ENCODE results near the gene UBE2J2. TPM values are rescaled to one million over a fixed set of nuclear protein-coding genes. Genes with fewer than 3 reads are reported as not detected.

The UBE2J2 gene
- total and polyA plus RNA-seq, 2 of the 13 experiments (the other 11 are each of a cell fraction or from before 2014, with no cell fraction given): 25.4 to 29.4 TPM

DNA sequence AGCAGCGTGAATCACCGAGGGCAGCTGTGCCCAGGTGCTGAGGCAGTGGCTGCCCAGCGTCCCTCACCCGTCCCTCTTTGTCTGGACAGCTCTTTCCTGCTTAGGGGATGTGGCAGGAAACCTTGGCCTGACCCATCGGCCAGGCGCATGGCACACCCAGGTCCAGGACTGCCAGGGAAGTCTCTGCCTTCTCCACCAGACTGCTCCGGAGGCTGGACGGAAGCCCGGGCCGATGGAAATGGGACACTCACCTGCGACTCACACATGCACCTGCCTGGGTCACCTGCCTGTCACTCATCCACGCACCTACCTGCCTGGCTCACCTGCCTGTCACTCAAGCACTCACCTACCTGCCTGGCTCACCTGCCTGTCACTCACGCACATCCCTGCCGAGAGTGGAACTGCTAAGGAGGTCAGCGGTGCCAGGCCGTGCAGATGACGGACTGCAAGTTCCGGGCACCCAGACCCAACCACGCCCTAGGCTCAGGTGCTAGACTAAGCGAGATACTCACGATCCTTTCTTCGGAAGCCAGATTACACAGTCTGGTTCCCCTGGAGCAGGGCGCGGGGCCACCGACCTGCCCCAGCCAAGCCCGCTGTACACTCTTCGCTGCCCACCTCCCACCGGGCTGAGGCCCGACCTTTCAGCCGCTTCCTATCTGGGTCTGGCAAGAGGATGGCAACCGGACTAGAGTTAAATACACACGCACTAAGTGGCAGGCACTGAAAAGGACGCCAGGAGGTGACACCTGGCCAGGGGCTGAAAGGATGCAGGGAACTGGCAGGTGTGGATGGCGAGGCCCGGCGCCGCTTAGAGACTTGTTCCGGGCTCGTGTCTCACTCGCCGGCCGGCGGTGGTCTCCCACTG, 1.1 kb downstream of the UBE2J2 start (continued):
- TF ChIP-seq, protein P1, sequence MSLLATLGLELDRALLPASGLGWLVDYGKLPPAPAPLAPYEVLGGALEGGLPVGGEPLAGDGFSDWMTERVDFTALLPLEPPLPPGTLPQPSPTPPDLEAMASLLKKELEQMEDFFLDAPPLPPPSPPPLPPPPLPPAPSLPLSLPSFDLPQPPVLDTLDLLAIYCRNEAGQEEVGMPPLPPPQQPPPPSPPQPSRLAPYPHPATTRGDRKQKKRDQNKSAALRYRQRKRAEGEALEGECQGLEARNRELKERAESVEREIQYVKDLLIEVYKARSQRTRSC (CRISPR knock-in tag; IDR thresholded peaks at IDR 0.05; ENCODE audit: low read depth): no peak
- no peak for TF ChIP-seq ERF (CRISPR knock-in tag; IDR thresholded peaks at IDR 0.05)
- TF ChIP-seq MYC (CRISPR knock-in tag; IDR thresholded peaks at IDR 0.05; ENCODE audit: borderline replicate concordance): no peak
- TF ChIP-seq ISL2 (CRISPR knock-in tag; IDR thresholded peaks at IDR 0.05): no peak
- no peak for TF ChIP-seq MIXL1 (CRISPR knock-in tag; IDR thresholded peaks at IDR 0.05)
- no peak for TF ChIP-seq ZSCAN29 (CRISPR knock-in tag; conservative IDR thresholded peaks at IDR 0.05)
- 0 out of 2 replicates have a peak, but pooled peaks have one; percentile 20 for TF ChIP-seq ZNF572 (CRISPR knock-in tag; IDR thresholded peaks at IDR 0.05)
- TF ChIP-seq ATRX (CRISPR knock-in tag; IDR thresholded peaks at IDR 0.05; ENCODE audit: borderline replicate concordance): no peak
- no peak for TF ChIP-seq ZNF781 (CRISPR knock-in tag; IDR thresholded peaks at IDR 0.05; ENCODE audit: borderline replicate concordance, not compliant biosample characterization)
- no peak for TF ChIP-seq ZNF773 (CRISPR knock-in tag; IDR thresholded peaks at IDR 0.05; ENCODE audit: borderline replicate concordance)
- TF ChIP-seq, protein P2, sequence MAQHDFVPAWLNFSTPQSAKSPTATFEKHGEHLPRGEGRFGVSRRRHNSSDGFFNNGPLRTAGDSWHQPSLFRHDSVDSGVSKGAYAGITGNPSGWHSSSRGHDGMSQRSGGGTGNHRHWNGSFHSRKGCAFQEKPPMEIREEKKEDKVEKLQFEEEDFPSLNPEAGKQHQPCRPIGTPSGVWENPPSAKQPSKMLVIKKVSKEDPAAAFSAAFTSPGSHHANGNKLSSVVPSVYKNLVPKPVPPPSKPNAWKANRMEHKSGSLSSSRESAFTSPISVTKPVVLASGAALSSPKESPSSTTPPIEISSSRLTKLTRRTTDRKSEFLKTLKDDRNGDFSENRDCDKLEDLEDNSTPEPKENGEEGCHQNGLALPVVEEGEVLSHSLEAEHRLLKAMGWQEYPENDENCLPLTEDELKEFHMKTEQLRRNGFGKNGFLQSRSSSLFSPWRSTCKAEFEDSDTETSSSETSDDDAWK (CRISPR knock-in tag; IDR thresholded peaks at IDR 0.05): no peak
- TF ChIP-seq POGZ (CRISPR knock-in tag; IDR thresholded peaks at IDR 0.05): no peak
- TF ChIP-seq, protein P3, sequence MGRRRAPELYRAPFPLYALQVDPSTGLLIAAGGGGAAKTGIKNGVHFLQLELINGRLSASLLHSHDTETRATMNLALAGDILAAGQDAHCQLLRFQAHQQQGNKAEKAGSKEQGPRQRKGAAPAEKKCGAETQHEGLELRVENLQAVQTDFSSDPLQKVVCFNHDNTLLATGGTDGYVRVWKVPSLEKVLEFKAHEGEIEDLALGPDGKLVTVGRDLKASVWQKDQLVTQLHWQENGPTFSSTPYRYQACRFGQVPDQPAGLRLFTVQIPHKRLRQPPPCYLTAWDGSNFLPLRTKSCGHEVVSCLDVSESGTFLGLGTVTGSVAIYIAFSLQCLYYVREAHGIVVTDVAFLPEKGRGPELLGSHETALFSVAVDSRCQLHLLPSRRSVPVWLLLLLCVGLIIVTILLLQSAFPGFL (CRISPR knock-in tag; IDR thresholded peaks at IDR 0.05): no peak
- TF ChIP-seq, protein P4, sequence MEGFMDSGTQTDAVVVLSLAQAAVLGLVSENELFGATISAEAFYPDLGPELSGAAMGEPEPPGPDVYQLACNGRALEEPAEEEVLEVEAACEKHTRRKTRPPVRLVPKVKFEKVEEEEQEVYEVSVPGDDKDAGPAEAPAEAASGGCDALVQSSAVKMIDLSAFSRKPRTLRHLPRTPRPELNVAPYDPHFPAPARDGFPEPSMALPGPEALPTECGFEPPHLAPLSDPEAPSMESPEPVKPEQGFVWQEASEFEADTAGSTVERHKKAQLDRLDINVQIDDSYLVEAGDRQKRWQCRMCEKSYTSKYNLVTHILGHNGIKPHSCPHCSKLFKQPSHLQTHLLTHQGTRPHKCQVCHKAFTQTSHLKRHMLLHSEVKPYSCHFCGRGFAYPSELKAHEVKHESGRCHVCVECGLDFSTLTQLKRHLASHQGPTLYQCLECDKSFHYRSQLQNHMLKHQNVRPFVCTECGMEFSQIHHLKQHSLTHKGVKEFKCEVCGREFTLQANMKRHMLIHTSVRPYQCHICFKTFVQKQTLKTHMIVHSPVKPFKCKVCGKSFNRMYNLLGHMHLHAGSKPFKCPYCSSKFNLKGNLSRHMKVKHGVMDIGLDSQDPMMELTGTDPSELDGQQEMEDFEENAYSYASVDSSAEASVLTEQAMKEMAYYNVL (CRISPR knock-in tag; IDR thresholded peaks at IDR 0.05; ENCODE audit: borderline replicate concordance): no peak
- TF ChIP-seq, protein P5, sequence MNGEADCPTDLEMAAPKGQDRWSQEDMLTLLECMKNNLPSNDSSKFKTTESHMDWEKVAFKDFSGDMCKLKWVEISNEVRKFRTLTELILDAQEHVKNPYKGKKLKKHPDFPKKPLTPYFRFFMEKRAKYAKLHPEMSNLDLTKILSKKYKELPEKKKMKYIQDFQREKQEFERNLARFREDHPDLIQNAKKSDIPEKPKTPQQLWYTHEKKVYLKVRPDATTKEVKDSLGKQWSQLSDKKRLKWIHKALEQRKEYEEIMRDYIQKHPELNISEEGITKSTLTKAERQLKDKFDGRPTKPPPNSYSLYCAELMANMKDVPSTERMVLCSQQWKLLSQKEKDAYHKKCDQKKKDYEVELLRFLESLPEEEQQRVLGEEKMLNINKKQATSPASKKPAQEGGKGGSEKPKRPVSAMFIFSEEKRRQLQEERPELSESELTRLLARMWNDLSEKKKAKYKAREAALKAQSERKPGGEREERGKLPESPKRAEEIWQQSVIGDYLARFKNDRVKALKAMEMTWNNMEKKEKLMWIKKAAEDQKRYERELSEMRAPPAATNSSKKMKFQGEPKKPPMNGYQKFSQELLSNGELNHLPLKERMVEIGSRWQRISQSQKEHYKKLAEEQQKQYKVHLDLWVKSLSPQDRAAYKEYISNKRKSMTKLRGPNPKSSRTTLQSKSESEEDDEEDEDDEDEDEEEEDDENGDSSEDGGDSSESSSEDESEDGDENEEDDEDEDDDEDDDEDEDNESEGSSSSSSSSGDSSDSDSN (CRISPR knock-in tag; IDR thresholded peaks at IDR 0.05): peak; percentile 8; the same call in 1 of the 2 replicates
- no peak for TF ChIP-seq HMG20A (CRISPR knock-in tag; IDR thresholded peaks at IDR 0.05; ENCODE audit: borderline replicate concordance)
- TF ChIP-seq ZNF616 (CRISPR knock-in tag; IDR thresholded peaks at IDR 0.05; ENCODE audit: low read depth): no peak
- TF ChIP-seq ZNF891 (CRISPR knock-in tag; IDR thresholded peaks at IDR 0.05): 0 out of 2 replicates have a peak, but pooled peaks have one; percentile 27
- TF ChIP-seq NFE2L1 (CRISPR knock-in tag; IDR thresholded peaks at IDR 0.05; ENCODE audit: borderline replicate concordance): no peak
- 0 out of 2 replicates have a peak, but pooled peaks have one; percentile 37 for TF ChIP-seq DNMT3B (CRISPR knock-in tag; conservative IDR thresholded peaks at IDR 0.05)

Data from HepG2 (cell line).